GM23338 (cell line): ENCODE results near the gene NHLH1. TPM values are rescaled to one million over a fixed set of nuclear protein-coding genes. Genes with fewer than 3 reads are reported as not detected.

Experiments
- ATAC-seq: fragments of 200-7000 bp; cut with Tn5 transposase; 3 replicates; pipeline ENCODE4 v1.9.1; 2020
- DNase-seq: peaks from one replicate; pipeline ENCODE4 v3.0.0-alpha.2; 2015; ENCODE audit warnings: low spot score
- H2AFZ ChIP-seq: fragments of 200-600 bp; sonication (generic); 2 replicates; pipeline ENCODE4 v1.8.0; 2016; ENCODE audit warnings: antibody characterized with exemption, mild to moderate bottlenecking, moderate library complexity
- H3F3A ChIP-seq: fragments of 200-600 bp; sonication (generic); replicated peaks from 2 replicates; pipeline ENCODE4 v1.8.0; 2017; ENCODE audit warnings: antibody characterized with exemption, mixed run types, low read depth
- H3K27ac ChIP-seq: fragments of 200-600 bp; sonication (generic); 2 replicates; pipeline ENCODE4 v1.6.1; 2016; ENCODE audit warnings: low read depth
- H3K27me3 ChIP-seq: fragments of 200-600 bp; sonication (generic); 2 replicates; pipeline ENCODE4 v1.8.0; 2016; ENCODE audit warnings: mild to moderate bottlenecking, mixed run types, moderate library complexity; ENCODE audit not compliant: insufficient read depth
- H3K36me3 ChIP-seq: fragments of 200-600 bp; sonication (generic); 2 replicates; pipeline ENCODE4 v1.8.0; 2016; ENCODE audit warnings: mild to moderate bottlenecking; ENCODE audit not compliant: insufficient read depth
- H3K4me1 ChIP-seq: fragments of 200-600 bp; sonication (generic); 2 replicates; pipeline ENCODE4 v1.8.0; 2016; ENCODE audit warnings: mild to moderate bottlenecking, moderate library complexity; ENCODE audit not compliant: insufficient read depth
- H3K4me2 ChIP-seq: fragments of 200-600 bp; sonication (generic); 2 replicates; pipeline ENCODE4 v1.7.1; 2017; ENCODE audit warnings: mixed run types
- H3K4me3 ChIP-seq: fragments of 200-600 bp; sonication (generic); 2 replicates; pipeline ENCODE4 v1.6.1; 2016; ENCODE audit warnings: mixed run types
- H3K79me2 ChIP-seq: fragments of 200-600 bp; sonication (generic); replicated peaks from 2 replicates; pipeline ENCODE4 v1.8.0; 2017; ENCODE audit warnings: mild to moderate bottlenecking; ENCODE audit not compliant: insufficient read depth
- H3K9me2 ChIP-seq: fragments of 200-600 bp; sonication (generic); 2 replicates; pipeline ENCODE4 v1.8.0; 2017; ENCODE audit not compliant: insufficient read depth
- H4K20me1 ChIP-seq: fragments of 200-600 bp; sonication (generic); replicated peaks from 2 replicates; pipeline ENCODE4 v1.8.0; 2017; ENCODE audit warnings: mild to moderate bottlenecking; ENCODE audit not compliant: insufficient read depth
- H3K27ac Mint-ChIP-seq: 2 replicates; pipeline ENCODE4 v1.8.0; 2020; ENCODE audit warnings: inconsistent platforms, mild to moderate bottlenecking, moderate library complexity, mixed read lengths
- H3K27me3 Mint-ChIP-seq: 3 replicates; pipeline ENCODE4 v1.8.0; 2022; ENCODE audit warnings: low read depth, mild to moderate bottlenecking, moderate library complexity, mixed read lengths, inconsistent platforms; ENCODE audit not compliant: insufficient read depth, poor library complexity
- H3K36me3 Mint-ChIP-seq: 3 replicates; pipeline ENCODE4 v1.8.0; 2021; ENCODE audit warnings: low read depth, mild to moderate bottlenecking, inconsistent platforms, moderate library complexity, mixed read lengths
- H3K4me1 Mint-ChIP-seq: 3 replicates; pipeline ENCODE4 v1.8.0; 2020; ENCODE audit warnings: mild to moderate bottlenecking, inconsistent platforms, mixed read lengths
- H3K4me3 Mint-ChIP-seq: 3 replicates; pipeline ENCODE4 v1.8.0; 2021; ENCODE audit warnings: moderate library complexity, mild to moderate bottlenecking, inconsistent platforms, mixed read lengths
- H3K9me3 Mint-ChIP-seq: 3 replicates; pipeline ENCODE4 v1.8.0; 2020; ENCODE audit warnings: moderate library complexity, mild to moderate bottlenecking, inconsistent platforms, mixed read lengths
- CREB1 ChIP-seq: fragments of 250-450 bp; sonication (Bioruptor Pico); IDR thresholded peaks from 2 replicates; pipeline ENCODE4 v1.5.0; 2020; ENCODE audit warnings: low read depth, mild to moderate bottlenecking, moderate library complexity
- CTCF ChIP-seq, 2 experiments: fragments of 200-600 bp in 1 of 2; sonication (generic) in 1 of 2; conservative IDR thresholded peaks; 2 replicates each; pipeline versions ENCODE4 v1.5.1 to v1.6.1; 2016 to 2017; ENCODE audit warnings: antibody characterized with exemption in 2 of 2, low read depth in 2 of 2, mild to moderate bottlenecking in 2 of 2, moderate library complexity in 1 of 2
- ETS1 ChIP-seq: IDR thresholded peaks from 2 replicates; pipeline ENCODE4 v1.6.1; 2016; ENCODE audit warnings: antibody characterized with exemption
- EZH2 ChIP-seq: fragments of 200-600 bp; sonication (generic); IDR thresholded peaks from one replicate; pipeline ENCODE4 v1.8.0; 2017; ENCODE audit warnings: antibody characterized with exemption, mild to moderate bottlenecking, low read depth; ENCODE audit not compliant: unreplicated experiment
- EZH2phosphoT487 ChIP-seq: fragments of 200-600 bp; sonication (generic); IDR thresholded peaks from one replicate; pipeline ENCODE4 v1.8.1; 2018; ENCODE audit warnings: antibody characterized with exemption; ENCODE audit not compliant: unreplicated experiment
- NANOG ChIP-seq: IDR thresholded peaks from 2 replicates; pipeline ENCODE4 v1.6.1; 2016; ENCODE audit warnings: antibody characterized with exemption, borderline replicate concordance
- POLR2AphosphoS5 ChIP-seq: IDR thresholded peaks from 2 replicates; pipeline ENCODE4 v1.6.1; 2016; ENCODE audit warnings: antibody characterized with exemption, low read depth
- ZNF114 ChIP-seq: fragments of 250-450 bp; sonication (Bioruptor Pico); IDR thresholded peaks from 2 replicates; pipeline ENCODE4 v1.5.0; 2020; ENCODE audit warnings: mild to moderate bottlenecking, moderate library complexity
- ZNF331 ChIP-seq: fragments of 250-450 bp; sonication (Bioruptor Pico); IDR thresholded peaks from 2 replicates; pipeline ENCODE4 v1.5.0; 2020; ENCODE audit warnings: low read depth, mild to moderate bottlenecking, moderate library complexity
- polyA plus RNA-seq: library from polyadenylated mRNA; unstranded; fragments of >200 nt; fragmentation: Nextera tagmentation; extraction: Ambion mirVana; gene quantifications from 2 replicates; pipeline ENCODE4 v1.2.1, GENCODE V29; 2016
- total RNA-seq: library from RNA; depleted of rRNA; stranded (reverse); fragments of >200 nt; shearing (Covaris generic); gene quantifications from 2 replicates; pipeline ENCODE4 v1.2.3, GENCODE V29; 2014
- TF ChIP-seq, protein P1 (sequence below): fragments of 250-450 bp; sonication (Bioruptor Pico); IDR thresholded peaks from 2 replicates; pipeline ENCODE4 v1.5.0; 2020; ENCODE audit warnings: mild to moderate bottlenecking, moderate library complexity
- TF ChIP-seq, protein P2 (sequence below): IDR thresholded peaks from one replicate; pipeline ENCODE4 v1.6.1; 2018; ENCODE audit warnings: antibody characterized with exemption; ENCODE audit not compliant: unreplicated experiment

Gene NHLH1
- total and polyA plus RNA-seq, 2 experiments from 2014 or later: 0.69 to 0.89 TPM

GRCh38 chr1:160408864-160409263 is 42.0 kb downstream of the NHLH1 start (continued):
- TF ChIP-seq CTCF (conservative IDR thresholded peaks at IDR 0.05; ENCODE audit: low read depth in 2 of 2) (no peak), ETS1 (no peak), NANOG (no peak), POLR2AphosphoS5 (no peak)

- Histone ChIP-seq H4K20me1 (peaks cover 18% of the 10 kb centered on the region; the same call in 1 of the 2 replicates), H3K4me2 (peak overlapping the region; percentile 25; the same call in 1 of the 2 replicates), H3K36me3 (no peaks in the 10 kb centered on the region), H3K27me3 (no peaks in the 10 kb centered on the region), H3K4me1 (peaks cover 45% of the 10 kb centered on the region), H3K4me3 (no peak overlapping the region), H3F3A (no peaks in the 10 kb centered on the region), H3K9me2 (no peaks in the 10 kb centered on the region), H2AFZ (no peak overlapping the region), H3K27ac (0 out of 2 replicates have a peak overlapping the region, but pooled peaks have one; percentile 78), H3K79me2 (peaks cover 99% of the 10 kb centered on the region)
- Mint-ChIP-seq H3K4me3 (no peak overlapping the region; the same call in 2 of the 3 replicates), H3K9me3 (no peaks in the 10 kb centered on the region), H3K27me3 (peaks cover 7% of the 10 kb centered on the region), H3K27ac (peak overlapping the region; percentile 63; the same call in 1 of the 2 replicates), H3K4me1 (peaks cover 78% of the 10 kb centered on the region), H3K36me3 (peaks cover 16% of the 10 kb centered on the region)
- ATAC-seq: no peak; the same call in 2 of the 3 replicates
- no peak for DNase-seq
- TF ChIP-seq ZNF331 (CRISPR knock-in tag) (no peak), EZH2phosphoT487 (no peak), ZNF114 (no peak), CREB1 (no peak), NANOG (no peak), POLR2AphosphoS5 (no peak), ETS1 (no peak), EZH2 (no peak)
- TF ChIP-seq, protein P1, sequence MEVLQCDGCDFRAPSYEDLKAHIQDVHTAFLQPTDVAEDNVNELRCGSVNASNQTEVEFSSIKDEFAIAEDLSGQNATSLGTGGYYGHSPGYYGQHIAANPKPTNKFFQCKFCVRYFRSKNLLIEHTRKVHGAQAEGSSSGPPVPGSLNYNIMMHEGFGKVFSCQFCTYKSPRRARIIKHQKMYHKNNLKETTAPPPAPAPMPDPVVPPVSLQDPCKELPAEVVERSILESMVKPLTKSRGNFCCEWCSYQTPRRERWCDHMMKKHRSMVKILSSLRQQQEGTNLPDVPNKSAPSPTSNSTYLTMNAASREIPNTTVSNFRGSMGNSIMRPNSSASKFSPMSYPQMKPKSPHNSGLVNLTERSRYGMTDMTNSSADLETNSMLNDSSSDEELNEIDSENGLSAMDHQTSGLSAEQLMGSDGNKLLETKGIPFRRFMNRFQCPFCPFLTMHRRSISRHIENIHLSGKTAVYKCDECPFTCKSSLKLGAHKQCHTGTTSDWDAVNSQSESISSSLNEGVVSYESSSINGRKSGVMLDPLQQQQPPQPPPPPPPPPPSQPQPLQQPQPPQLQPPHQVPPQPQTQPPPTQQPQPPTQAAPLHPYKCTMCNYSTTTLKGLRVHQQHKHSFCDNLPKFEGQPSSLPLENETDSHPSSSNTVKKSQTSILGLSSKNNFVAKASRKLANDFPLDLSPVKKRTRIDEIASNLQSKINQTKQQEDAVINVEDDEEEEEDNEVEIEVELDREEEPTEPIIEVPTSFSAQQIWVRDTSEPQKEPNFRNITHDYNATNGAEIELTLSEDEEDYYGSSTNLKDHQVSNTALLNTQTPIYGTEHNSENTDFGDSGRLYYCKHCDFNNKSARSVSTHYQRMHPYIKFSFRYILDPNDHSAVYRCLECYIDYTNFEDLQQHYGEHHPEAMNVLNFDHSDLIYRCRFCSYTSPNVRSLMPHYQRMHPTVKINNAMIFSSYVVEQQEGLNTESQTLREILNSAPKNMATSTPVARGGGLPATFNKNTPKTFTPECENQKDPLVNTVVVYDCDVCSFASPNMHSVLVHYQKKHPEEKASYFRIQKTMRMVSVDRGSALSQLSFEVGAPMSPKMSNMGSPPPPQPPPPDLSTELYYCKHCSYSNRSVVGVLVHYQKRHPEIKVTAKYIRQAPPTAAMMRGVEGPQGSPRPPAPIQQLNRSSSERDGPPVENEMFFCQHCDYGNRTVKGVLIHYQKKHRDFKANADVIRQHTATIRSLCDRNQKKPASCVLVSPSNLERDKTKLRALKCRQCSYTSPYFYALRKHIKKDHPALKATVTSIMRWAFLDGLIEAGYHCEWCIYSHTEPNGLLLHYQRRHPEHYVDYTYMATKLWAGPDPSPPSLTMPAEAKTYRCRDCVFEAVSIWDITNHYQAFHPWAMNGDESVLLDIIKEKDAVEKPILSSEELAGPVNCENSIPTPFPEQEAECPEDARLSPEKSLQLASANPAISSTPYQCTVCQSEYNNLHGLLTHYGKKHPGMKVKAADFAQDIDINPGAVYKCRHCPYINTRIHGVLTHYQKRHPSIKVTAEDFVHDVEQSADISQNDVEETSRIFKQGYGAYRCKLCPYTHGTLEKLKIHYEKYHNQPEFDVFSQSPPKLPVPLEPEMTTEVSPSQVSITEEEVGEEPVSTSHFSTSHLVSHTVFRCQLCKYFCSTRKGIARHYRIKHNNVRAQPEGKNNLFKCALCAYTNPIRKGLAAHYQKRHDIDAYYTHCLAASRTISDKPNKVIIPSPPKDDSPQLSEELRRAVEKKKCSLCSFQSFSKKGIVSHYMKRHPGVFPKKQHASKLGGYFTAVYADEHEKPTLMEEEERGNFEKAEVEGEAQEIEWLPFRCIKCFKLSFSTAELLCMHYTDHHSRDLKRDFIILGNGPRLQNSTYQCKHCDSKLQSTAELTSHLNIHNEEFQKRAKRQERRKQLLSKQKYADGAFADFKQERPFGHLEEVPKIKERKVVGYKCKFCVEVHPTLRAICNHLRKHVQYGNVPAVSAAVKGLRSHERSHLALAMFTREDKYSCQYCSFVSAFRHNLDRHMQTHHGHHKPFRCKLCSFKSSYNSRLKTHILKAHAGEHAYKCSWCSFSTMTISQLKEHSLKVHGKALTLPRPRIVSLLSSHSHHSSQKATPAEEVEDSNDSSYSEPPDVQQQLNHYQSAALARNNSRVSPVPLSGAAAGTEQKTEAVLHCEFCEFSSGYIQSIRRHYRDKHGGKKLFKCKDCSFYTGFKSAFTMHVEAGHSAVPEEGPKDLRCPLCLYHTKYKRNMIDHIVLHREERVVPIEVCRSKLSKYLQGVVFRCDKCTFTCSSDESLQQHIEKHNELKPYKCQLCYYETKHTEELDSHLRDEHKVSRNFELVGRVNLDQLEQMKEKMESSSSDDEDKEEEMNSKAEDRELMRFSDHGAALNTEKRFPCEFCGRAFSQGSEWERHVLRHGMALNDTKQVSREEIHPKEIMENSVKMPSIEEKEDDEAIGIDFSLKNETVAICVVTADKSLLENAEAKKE (CRISPR knock-in tag): no peak
- TF ChIP-seq, protein P2, sequence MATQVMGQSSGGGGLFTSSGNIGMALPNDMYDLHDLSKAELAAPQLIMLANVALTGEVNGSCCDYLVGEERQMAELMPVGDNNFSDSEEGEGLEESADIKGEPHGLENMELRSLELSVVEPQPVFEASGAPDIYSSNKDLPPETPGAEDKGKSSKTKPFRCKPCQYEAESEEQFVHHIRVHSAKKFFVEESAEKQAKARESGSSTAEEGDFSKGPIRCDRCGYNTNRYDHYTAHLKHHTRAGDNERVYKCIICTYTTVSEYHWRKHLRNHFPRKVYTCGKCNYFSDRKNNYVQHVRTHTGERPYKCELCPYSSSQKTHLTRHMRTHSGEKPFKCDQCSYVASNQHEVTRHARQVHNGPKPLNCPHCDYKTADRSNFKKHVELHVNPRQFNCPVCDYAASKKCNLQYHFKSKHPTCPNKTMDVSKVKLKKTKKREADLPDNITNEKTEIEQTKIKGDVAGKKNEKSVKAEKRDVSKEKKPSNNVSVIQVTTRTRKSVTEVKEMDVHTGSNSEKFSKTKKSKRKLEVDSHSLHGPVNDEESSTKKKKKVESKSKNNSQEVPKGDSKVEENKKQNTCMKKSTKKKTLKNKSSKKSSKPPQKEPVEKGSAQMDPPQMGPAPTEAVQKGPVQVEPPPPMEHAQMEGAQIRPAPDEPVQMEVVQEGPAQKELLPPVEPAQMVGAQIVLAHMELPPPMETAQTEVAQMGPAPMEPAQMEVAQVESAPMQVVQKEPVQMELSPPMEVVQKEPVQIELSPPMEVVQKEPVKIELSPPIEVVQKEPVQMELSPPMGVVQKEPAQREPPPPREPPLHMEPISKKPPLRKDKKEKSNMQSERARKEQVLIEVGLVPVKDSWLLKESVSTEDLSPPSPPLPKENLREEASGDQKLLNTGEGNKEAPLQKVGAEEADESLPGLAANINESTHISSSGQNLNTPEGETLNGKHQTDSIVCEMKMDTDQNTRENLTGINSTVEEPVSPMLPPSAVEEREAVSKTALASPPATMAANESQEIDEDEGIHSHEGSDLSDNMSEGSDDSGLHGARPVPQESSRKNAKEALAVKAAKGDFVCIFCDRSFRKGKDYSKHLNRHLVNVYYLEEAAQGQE: no peak
These were observed 42.6 kb downstream of the NHLH1 start for GRCh38 chr1:160409486-160409885.
